Sigmoid colon (tissue), 4 donors: Measurements from ENCODE around the gene DCAF8L2.

Experiments used
- CTCF ChIP-seq, 4 experiments: fragments of 450-650 bp in 3 of 4; fragments of 200-600 bp in 1 of 4; IDR thresholded peaks; one replicate each; pipeline ENCODE4 v1.5.1; 2016 to 2019; ENCODE audit warnings: antibody characterized with exemption in 4 of 4, mild to moderate bottlenecking in 3 of 4, moderate library complexity in 2 of 4
- POLR2A ChIP-seq, 2 donors: fragments of 450-650 bp; IDR thresholded peaks; one replicate each; pipeline ENCODE4 v1.6.1; 2016; ENCODE audit warnings: antibody characterized with exemption in 2 of 2, mild to moderate bottlenecking in 2 of 2, moderate library complexity in 2 of 2
- POLR2AphosphoS5 ChIP-seq, 4 donors: sonication (generic); formaldehyde crosslinking; IDR thresholded peaks; one replicate each; pipeline ENCODE4 v1.6.1; 2017; ENCODE audit warnings: antibody characterized with exemption in 4 of 4

- TF ChIP-seq POLR2AphosphoS5 (IDR thresholded peaks at IDR 0.05): no peak
- no peak for TF ChIP-seq CTCF (IDR thresholded peaks at IDR 0.05)
- no peak for TF ChIP-seq POLR2A (IDR thresholded peaks at IDR 0.05)
Observed at GRCh38 chrX:27656581-27656980, 66.4 kb downstream of the DCAF8L2 start.
